Stimulated activated naive CD8-positive, alpha-beta T cell treated with anti-CD3 and anti-CD28 coated beads, Interleukin-15, Interleukin-2, amounts not matched to agents 100 U/mL and 50 U/mL, for 24 hours (primary cell): Measurements from ENCODE around the gene SLIT3.
"Not testable (repeated sequence)": the region's sequence is repeated elsewhere in the genome, so short reads cannot be mapped to it uniquely, and the experiment has no call there.

Experiments used
- ATAC-seq: fragments of 150-1000 bp; cut with Tn5 transposase; one replicate; pipeline ENCODE4 v1.10.0; 2021
- DNase-seq: peaks from one replicate; pipeline ENCODE4 v3.0.0; 2021

The SLIT3 gene

DNA sequence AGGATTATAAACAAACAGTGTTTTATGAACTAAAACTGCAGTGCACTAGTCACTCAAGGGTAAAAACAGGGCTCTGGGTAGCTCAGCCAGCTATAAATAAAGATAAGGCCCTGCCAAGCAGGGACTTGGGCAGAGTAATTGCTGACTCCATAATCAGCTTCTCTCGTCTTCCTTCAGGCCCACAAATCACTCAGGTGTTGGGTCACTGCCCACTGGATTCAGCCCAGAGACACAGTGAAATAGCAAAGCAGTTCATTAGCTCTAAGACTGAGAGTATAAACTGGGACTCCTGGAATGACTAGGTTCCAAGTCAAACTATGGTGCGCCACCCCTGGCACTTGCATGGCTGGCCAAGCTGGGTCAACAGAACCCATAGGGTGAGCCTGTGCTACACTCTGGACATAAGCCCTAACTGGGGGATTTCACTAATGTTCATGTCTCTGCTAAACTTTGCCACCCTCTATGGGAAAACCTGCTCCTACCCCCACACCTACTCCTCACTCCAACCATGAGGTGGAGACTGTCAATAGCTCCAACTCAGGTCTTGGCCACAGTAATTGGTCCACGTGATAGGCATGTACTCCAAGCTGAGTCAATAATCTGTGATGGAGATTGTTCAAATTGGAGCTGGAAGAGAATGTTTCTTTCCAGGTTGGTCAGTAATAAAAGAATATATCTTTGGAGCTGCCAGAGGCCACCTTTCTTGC, 158.5 kb downstream of the SLIT3 start:
- ATAC-seq: no peak
- DNase-seq: no peak

DNA sequence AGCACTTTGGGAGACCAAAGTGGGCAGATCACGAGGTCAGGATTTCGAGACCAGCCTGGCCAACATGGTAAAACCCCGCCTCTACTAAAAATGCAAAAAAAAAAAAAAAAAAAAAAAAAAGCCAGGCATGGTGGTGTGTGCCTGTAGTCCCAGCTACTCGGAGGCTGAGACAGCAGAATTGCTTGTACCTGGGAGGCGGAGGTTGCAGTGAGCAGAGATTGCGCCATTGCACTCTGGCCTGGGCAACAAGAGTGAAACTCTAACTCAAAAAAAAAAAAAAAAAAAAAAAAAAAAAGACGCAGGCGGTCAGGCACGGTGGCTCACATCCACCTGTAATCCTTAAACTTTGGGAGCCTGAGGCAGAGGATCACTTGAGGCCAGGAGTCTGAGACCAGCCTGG, 160.7 kb downstream of the SLIT3 start:
- DNase-seq, ATAC-seq: not testable (repeated sequence)

DNA sequence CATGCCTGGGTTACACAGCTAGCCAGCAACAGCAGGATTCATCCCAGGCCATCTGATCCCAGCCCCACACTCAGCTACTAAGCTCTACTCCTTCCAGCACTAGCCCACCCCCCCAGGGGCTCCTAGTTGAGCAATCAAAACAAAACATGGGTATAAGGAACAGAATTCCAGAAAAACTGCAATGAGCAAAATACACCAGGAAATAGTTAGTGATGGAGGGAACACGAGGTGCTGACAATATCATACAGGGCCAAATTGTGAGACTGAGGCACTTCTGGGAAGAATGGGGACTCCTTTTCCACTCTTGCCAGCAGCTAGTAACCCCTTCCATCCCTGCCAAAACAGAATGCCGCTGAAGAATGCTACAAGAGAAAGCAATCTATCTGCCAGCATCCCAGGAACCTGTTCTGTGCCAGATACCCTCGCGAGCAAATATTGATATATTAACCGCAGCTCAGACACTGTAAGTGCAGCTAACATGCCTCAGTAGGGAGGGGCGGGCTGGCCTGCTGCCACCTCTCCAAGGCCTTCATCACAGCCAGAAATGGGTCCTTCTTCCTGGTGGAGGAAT, 161.4 kb downstream of the SLIT3 start:
- no peak for ATAC-seq
- DNase-seq: no peak

DNA sequence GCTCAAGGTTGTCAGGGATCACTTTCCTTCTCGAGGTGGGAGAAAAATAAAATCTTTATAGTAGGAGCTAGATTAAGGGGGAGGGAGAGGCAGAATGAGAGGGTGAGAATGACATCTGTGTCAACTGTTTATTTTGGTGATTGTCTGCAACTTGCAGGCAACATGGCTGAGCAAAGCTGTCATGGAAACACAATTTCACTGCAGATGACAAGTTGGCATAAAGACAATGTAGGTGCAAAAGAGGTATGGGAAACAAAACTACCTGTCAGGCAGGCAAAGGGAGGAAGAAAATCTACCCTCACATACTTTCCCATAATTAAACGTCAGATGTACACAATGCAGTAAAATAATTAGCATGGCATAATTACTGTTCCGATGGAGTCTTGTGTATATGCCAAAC, 167.4 kb downstream of the SLIT3 start:
- no peak for DNase-seq
- no peak for ATAC-seq

DNA sequence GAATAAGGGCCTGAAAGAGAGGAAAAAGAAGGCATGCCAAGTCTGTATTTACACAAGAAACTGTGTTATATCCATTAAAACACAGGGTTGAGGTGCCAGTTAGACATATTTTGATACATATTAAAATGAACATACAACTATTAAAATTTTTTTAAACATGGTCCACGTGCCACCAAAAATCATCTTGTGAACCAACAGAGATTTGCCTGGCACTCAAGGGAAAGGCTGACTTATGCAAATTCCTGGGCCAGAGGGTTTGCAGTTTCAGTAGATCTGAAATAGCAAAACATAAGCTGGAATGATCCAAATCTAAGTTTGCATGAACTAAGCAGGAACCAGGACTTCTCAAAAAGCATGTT, 168.7 kb downstream of the SLIT3 start:
- no peak for DNase-seq

DNA sequence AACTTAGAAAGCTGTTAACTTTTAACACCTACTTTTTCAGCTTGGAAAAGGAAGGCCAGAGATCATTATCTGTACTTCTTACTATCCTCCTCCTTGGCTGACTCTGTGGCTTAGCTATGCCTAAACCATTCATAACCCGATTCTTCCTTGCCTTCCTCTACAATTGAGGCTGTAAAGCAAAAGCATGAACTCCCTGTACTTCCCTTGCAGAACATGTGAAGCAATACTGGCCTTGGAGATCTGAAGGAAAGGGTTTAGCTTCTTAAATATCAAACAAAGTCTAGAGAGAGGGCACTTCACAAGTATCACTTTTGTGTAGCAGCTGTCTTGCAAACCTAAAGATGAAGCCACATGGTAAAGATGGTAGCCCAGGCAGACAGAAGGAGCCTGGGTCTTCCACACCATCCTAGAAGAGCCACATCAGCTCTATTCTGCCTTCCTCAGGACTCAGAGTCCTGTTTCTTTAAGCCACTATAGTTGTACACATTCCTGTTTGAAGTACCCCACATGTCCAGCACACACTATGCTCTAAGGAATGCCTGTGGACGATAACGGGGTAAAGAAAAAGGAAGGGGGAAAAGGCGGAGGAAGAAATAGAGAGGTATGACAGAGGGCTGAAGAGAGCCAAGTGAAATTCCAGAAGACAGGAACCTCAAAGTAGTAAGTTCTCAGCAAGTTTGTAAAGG, 169.2 kb downstream of the SLIT3 start:
- DNase-seq (no peak), ATAC-seq (no peak)

More for the DNA sequence above, 168.7 kb downstream of the SLIT3 start:
- no peak for ATAC-seq

DNA sequence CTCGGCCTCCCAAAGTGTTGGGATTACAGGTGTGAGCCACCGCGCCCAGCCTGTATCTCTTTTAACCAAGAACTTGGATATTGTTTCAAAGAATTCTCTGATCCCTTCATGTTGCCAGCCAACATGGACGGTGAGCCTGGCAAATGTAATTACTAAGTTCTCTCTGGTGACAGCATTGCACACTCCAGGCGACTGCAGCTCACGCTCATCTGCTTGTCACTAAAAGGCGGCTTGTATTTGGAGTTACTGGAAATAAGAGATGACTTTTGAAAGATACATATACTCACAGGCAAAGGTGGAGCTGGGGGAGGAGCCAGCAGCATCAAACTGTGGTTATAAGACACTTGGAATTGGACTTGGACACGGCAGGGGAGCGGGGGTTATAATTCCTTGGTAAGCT, 172.3 kb downstream of the SLIT3 start:
- DNase-seq: no peak
- no peak for ATAC-seq

DNA sequence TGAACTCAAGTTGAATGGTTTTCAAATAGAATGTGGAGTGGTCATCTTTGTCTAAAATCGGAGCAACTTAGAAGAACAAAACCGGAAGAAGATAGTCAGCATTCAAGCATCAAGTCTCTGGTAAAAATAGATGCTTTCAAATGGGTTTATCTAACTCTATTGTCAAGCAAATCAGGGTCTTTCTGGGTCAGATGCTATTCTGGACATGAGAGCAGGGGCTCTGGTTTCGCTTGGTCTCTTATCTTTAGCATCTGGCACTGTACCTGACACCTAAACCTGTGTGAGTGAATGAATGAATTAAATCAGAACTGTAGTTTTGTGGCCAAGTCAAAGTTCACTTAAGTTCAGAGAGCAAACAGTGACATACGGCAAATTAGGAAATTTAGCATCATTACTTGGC, 173.5 kb downstream of the SLIT3 start:
- DNase-seq (no peak), ATAC-seq (no peak)

DNA sequence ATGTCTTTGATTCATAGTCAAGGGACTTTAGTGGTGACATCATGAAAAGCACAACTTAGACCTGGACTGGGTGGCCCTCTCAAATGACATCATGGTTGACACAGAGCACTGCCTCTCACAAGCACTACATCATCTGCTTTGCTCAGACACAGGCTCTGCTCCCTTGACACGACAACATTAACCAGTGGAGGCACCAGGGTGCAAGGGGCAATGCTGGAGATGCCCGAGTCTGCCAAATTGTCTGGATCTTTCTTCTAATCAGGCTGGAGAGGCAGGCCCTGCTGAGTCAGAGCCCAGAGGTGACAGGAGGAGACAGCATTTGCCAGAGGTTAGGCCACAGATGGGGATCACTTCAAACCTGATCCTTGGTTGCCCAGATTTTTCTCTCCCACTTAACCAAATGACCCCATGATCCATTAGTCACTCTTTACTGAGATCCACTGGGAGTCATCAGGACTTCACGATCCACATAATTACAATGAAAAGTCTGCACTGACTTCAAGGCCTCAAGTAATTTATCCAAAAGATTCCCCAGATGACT, 174.4 kb downstream of the SLIT3 start:
- DNase-seq (no peak), ATAC-seq (no peak)

DNA sequence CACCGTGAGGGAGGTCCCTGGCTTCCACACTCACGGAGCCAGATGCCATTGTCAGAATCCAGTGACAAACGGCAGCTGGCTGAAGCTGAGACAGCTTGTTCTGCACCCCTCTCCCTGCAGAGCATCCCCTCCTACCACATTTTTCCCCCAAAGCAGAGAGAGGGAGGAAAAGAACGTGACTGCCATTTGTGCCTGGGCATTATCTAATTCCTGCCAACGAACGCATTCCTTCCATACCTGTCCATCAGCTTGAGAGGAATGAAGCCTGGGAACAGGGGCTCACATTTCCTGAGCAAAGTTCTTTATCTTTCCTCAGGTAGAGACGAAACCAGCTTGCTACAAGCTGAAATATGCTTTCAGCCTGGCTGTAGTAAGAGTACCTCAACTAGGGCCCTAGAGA, 175.4 kb downstream of the SLIT3 start:
- DNase-seq: no peak
- ATAC-seq: no peak

DNA sequence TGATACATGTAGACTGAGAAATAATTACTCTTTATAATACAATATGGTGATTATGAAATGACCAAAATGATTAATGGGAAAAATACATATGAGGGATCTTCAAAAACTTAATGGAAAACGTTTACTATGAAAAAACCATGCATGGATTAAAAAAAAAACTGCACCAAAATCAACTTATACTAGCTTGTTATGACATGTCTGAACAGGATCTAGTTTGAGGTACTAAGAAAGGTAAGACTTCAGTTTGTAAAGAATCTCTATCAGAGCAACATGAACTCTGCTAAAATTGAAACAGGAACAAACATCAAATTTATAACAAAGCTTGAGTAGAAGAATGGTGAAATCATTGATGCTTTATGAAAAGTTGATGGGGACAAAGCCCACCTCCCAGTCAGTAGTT, 178.0 kb downstream of the SLIT3 start:
- no peak for ATAC-seq
- DNase-seq: no peak

DNA sequence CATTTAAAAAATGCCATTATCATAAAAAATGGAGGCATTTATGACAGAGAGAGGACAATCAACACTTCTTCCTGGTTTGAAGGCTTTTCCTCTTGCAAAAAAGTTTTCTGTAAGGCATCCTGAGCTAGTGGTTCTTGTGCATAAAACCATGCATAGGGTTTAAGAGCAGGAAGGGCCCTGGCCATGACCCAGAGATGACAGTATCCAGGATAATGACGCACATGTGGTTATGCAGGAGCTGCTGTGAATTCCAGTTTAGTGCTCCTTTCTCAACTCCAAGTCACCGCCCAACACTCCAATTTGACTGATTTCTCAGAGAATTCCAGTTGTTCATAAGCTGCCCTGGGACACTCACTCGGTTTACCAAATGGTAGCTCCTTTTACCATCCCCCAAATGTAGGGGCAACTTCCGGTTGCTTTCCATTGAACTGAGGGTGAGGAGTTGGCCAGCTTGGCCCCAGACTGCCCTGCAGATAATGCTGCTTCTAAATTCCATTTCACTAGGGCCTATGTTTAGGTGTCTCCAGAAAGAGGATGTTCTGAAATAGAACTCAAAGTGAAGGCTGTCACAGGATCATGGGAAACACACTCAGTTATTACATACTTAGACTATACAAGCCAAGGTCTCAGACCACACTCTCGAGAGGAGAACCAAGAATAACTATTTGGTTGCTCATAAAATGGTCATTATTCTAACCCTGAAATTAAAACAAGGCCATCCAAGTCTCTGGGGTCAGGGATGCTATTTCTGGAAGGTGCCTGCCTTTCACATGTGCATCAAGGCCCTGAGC, 179.1 kb downstream of the SLIT3 start:
- ATAC-seq (no peak), DNase-seq (no peak)

DNA sequence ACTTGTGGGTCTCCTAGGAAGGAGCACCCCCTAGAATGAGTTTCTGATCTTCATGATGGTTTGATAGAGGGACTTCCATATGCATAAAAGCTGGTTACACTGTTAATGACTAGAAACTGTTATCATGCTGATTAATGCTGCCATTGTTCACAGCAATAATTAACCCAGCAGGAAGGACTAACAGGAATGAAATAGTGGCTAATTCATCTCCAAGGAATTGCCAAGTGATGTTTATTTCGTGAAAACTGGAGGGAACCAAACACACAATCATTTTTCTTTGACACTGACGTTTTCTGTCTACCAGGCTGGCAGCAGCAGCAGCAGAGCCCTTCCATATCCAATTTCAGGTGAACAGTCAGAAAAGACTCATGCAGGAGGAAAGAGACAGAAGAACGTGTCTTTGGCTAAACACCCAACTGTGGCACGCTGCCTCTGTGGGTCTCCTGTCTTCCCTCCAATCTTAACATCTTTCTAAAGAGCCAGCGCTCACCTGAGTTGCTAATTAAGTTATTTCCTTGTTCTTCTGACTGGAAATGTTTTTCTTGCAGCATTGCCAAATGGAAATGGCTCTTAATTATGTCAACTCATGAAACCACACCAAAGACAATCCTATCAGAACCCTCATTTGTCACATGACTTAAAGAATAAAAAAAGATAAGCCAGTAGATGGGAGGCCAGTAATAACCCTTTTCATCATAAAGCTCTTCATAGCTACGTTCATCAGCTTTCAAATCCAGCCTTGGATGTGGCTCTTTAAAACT, 181.5 kb downstream of the SLIT3 start:
- ATAC-seq: no peak
- no peak for DNase-seq

DNA sequence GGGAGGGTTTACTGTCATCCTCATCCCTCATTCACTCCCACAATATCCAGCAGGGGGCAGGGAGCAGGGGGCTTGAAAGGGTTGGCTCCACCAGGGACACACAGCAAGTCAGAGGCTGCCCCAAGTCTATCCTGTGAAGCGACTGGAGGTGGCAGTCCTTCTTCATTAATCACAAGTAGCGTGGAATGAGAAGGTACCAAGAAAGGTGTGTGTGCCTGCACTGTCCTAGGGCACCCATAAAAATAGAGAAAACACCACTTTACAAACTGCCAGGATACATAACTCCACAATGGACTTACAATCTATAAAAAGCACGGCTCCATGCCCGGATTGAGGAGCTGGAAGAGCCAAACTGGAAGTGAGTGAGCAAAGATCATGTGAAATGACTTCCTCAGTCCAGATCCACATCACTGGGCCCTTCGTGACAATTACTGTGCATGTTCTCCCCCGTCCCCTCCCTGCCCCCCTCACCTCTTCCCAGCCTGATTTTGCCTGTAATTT, 183.9 kb downstream of the SLIT3 start:
- ATAC-seq (no peak), DNase-seq (no peak)

DNA sequence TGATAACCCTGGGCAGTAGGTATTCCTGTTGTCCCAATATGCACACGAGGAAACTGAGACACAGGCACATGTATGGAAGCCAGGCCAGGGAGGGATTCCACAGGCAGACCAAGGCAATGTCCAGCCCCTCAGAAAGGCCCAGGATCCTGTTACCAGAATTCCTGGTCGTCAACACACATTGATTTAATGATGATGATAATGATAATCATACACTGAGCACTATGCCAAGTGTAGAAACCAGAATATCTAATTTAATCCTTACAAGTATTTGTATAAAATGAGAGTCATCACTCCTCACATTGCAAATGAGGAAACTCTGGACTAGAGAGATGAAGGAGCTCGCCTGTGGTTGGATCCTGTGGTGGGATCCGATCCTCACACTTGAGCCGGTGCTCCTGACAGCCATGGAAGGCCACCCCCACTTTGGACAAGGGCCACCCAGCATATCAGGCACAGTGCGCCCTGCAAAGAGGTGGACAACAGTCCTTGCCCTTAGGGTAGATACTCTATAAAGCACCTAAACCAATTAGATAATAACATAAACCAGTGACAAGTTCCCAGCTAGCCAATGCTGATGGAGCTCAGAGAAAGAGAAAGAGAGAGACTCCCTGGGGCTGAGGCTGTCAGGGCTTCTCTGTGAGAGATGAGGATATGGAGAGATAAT, 185.3 kb downstream of the SLIT3 start:
- ATAC-seq (no peak), DNase-seq (no peak)

DNA sequence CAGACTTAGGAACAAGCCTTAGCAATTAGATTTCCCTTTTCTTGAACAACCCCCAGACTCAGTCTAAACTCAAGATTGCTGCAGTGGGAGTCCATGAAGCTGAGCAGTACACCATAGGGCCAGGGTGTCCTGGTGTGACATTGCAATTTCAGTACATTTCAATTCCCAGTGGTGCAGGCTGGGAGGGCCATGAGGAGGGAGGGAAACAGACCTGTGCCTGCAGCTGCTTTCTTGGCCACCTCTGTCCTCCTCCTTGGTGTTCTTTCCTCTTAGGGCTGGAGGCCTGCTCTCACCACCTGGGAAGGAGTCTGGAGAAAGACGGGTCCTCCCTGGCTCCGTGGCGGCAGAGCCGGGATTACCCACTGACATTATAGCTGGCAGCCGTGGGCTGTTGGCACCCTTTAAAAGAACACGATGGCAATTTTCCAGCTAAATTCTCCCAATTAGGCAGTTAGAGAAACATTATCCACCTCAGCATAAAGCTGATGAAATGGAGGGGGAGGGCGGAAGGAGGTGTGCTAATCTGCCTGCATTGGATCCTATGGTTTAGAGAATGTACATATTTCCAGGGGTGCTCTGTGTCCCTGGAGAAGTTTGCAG, 186.4 kb downstream of the SLIT3 start:
- DNase-seq (no peak), ATAC-seq (no peak)

DNA sequence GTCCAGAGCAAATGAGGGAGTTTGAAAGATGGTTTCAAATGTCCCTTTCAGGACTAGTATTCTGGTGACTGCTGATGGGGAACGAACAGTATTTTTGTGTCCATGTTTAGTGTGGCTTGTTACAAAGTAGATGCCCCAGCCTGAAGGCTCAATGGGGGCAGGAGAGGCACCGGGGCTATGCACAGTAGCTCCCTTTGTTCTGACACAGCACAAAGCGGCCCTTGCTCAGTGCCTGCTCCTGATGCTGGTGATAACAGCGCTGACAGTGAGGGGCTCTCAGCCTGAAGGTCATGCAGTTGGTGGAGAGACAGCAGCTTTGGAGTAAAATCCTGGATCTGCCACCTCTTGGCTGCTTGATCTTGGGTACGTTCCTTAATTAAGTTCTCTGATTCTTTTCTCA, 188.9 kb downstream of the SLIT3 start:
- no peak for ATAC-seq

DNA sequence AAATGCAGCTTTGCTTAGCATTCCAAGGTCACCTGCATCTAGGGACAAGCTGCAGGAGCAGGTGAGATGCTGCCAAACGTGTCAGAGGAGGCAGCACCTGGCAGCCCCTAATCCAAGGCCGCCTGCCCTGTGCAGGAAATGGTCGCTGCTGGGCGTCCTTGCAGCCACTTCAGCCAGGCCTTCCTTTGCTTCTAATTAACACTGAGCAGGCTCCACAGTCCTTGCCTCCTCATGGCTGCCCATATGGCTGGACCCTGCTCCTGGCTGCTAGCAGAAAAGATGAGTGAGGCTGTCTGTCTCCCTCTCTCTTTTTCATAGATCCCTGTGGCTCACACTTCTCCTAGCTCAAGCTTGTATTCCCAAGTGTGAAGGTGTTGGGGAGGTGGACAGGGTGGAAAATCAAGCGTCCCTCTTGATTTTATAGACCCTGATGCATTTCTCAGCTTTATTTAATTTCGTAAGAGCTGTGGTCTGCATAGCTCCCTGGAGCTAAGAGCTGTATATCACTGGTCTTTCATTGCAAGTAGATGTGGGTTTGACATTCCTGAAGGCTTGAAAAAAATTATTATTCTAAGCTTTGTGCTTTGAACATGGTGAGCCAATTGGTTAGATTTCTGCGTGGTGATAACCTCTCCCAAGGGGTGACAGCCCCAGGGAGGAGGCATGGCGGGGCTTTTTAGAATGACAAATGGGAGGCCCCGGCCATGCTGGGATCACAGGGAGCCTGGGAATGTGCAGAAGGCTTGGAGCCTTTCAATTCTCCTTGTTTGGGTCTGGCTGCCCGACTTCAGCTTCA, 193.8 kb downstream of the SLIT3 start:
- DNase-seq (no peak), ATAC-seq (no peak)

More for the DNA sequence above, 188.9 kb downstream of the SLIT3 start:
- DNase-seq: no peak

DNA sequence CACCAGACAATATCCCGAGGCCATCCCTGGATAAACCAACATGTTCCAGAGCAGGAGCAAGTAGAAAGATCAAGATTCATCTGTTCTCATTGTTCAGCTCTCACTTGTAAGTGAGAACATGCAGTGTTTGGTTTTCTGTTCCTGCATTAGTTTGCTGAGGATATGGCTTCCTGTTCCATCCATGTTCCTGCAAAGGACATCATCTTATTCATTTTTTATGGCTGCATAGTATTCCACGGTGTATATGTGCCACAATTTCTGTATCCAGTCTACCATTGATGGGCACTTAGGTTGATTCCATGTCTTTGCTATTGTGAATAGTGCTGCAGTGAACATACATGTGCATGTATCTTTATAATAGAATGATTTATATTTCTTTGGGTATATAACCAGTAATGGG, 195.4 kb downstream of the SLIT3 start:
- not testable (repeated sequence) for DNase-seq, ATAC-seq

DNA sequence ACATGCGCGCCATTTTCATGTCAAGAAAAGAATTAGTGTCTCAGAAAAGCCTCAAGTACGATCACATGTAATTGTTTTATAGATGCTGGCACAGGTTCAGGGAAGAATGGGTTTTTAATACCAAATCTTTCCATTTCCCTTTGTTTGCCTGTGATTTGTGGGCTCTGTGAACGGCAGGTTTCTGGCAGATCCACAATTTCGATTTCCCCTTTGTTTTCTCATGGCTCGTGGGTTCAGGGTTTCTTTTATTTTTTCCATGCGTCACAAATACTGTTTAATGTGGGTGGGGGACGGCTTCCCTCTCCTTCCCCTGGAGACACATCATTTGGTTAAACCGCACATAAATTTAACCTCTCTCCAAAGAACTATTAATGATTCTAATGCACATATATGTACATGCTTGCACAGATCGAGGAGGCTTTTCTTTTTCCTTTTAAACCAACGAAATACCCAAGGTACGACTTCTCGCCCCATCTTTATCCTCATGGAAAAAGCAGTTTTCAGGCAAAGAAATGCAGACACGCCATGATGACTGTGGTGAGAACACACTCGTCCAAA, 195.9 kb downstream of the SLIT3 start:
- no peak for DNase-seq
- no peak for ATAC-seq
